ENCODE data around the gene MYO16. TPM values are rescaled to one million over a fixed set of nuclear protein-coding genes. Genes with fewer than 3 reads are reported as not detected.

Gene MYO16
- total RNA-seq, 1 donor from 2014 or later = not detected

DNA sequence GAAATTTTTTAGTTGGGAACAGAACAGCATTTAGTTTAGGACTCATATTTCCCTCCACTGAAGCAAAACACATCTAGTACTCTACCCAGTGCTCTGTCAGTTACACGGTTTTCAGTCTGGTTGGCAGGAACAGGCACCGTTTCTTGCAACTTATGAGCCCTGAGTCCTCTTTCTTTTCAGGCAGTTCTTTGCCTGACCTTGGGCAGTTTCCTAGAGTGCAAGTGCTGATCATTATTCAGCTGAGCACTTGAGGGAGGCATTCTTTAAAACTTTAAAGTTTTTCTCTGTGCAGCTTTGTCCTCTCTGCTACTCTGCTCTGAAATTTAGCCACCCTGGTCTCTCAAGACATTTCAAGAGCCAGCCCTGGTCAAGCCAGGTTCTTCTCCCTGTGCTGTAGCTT, 96.1 kb downstream of the MYO16 start:
- TF ChIP-seq, protein P1, sequence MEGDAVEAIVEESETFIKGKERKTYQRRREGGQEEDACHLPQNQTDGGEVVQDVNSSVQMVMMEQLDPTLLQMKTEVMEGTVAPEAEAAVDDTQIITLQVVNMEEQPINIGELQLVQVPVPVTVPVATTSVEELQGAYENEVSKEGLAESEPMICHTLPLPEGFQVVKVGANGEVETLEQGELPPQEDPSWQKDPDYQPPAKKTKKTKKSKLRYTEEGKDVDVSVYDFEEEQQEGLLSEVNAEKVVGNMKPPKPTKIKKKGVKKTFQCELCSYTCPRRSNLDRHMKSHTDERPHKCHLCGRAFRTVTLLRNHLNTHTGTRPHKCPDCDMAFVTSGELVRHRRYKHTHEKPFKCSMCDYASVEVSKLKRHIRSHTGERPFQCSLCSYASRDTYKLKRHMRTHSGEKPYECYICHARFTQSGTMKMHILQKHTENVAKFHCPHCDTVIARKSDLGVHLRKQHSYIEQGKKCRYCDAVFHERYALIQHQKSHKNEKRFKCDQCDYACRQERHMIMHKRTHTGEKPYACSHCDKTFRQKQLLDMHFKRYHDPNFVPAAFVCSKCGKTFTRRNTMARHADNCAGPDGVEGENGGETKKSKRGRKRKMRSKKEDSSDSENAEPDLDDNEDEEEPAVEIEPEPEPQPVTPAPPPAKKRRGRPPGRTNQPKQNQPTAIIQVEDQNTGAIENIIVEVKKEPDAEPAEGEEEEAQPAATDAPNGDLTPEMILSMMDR (IDR thresholded peaks at IDR 0.05; ENCODE audit: insufficient read depth, low read length, severe bottlenecking) = no peak
- Histone ChIP-seq H3K4me3 (ENCODE audit: low read depth, low read length) (no peak overlapping the region), H3K36me3 (ENCODE audit: control insufficient read depth, insufficient read depth, low read length) (no peaks in the 10 kb centered on the region), H3K27me3 (ENCODE audit: control insufficient read depth, insufficient read depth, low read length) (no peaks in the 10 kb centered on the region)
- FAIRE-seq (no peak), DNase-seq (ENCODE audit: low read depth) (no peak)

DNA sequence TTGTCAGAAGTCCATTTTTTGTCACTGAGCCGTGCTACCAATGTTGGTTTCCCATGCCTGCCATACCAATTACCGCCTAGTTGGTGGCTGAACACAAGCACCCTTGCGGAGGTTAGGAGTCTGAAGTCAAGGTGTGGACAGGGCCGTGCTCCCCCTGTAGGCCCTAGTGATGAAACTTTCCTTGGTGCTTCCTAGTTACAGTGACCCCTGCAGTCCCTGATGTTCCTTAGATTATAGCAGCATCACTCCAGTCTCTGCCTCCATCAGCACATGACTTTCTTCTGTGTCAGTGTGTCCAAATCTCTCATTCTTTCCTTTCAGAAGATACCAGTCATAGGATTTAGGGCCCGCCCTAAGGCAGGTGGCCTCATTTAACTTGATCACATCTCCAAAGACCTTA, 99.0 kb downstream of the MYO16 start:
- Histone ChIP-seq H3K4me3 (ENCODE audit: low read depth, low read length) (no peak overlapping the region), H3K27me3 (ENCODE audit: control insufficient read depth, insufficient read depth, low read length) (no peaks in the 10 kb centered on the region), H3K36me3 (ENCODE audit: control insufficient read depth, insufficient read depth, low read length) (no peaks in the 10 kb centered on the region)
- DNase-seq (ENCODE audit: low read depth) = no peak
- TF ChIP-seq, protein P1 (IDR thresholded peaks at IDR 0.05; ENCODE audit: insufficient read depth, low read length, severe bottlenecking) = no peak
- FAIRE-seq = no peak

DNA sequence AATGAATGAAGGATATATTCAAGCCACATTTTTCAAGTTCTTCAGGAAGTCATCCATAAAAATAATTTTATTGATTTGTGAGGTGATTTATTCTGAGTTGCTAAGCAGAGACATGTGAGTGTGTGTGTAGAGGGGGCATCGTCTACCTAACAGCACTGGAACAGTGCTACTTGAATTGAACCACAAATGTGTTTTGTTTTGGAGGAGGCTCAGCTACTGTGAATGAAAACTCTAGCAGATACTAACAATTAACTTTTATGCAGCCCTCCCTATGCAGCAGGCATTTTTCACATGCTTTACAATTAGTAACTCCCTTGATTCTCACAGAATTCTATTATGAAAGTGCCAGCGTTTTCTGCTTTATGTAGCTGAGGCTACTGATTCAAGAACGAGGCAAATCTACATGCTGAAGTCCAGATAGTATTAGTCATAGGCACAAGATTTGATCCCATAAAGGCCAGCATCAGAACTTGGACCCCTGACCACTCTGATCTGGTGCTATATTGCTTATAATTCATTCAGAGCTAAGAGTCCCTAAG, 103.7 kb downstream of the MYO16 start:
- no peak overlapping the region for H3K4me3 ChIP-seq (ENCODE audit: low read depth, low read length)
- no peaks in the 10 kb centered on the region for H3K27me3 ChIP-seq (ENCODE audit: control insufficient read depth, insufficient read depth, low read length)
- DNase-seq (ENCODE audit: low read depth) (no peak), FAIRE-seq (no peak)
- TF ChIP-seq, protein P1 (IDR thresholded peaks at IDR 0.05; ENCODE audit: insufficient read depth, low read length, severe bottlenecking) = no peak
- no peaks in the 10 kb centered on the region for H3K36me3 ChIP-seq (ENCODE audit: control insufficient read depth, insufficient read depth, low read length)

DNA sequence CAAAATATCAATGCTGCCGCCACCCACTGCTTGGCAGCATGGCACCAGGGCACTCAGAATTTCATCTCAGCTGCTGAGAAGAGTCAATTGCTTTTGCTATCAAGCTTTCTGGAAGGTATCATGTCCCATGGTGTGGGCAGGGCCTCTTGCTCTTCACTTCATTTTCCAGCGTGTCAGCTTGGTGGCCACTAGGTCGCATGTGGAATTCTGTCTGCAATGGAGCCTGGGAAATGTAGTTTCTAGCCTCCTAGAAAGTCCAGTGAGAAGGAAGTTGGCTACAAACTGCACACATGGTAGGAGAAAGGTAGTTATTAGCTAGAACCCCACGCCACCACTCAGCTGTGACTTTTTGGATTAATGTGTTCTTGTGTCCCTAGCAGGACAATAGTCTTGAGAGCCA, 105.3 kb downstream of the MYO16 start:
- H3K4me3 ChIP-seq (ENCODE audit: low read depth, low read length) = no peak overlapping the region
- H3K36me3 ChIP-seq (ENCODE audit: control insufficient read depth, insufficient read depth, low read length) = no peaks in the 10 kb centered on the region
- TF ChIP-seq, protein P1 (IDR thresholded peaks at IDR 0.05; ENCODE audit: insufficient read depth, low read length, severe bottlenecking) = no peak
- FAIRE-seq (no peak), DNase-seq (ENCODE audit: low read depth) (no peak)
- no peaks in the 10 kb centered on the region for H3K27me3 ChIP-seq (ENCODE audit: control insufficient read depth, insufficient read depth, low read length)

DNA sequence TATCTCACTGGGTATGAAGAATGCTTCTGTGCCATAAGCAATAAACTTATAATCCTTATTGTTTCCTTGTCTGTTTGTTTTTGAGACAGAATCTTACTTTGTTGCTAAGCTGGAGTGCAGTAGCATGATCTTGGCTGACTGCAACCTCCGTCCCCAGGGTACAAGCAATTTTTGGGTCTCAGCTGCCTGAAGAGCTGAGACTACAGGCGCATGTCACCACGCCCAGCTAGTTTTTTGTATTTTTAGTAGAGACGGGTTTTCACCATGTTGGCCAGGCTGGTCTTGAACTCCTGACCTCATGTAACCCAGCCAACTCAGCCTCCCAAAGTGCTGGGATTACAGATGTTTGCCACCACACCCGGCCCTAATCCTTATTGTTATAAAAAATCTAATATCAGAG, 112.5 kb downstream of the MYO16 start:
- no peak for FAIRE-seq
- H3K27me3 ChIP-seq (ENCODE audit: control insufficient read depth, insufficient read depth, low read length) = no peaks in the 10 kb centered on the region
- no peak for DNase-seq (ENCODE audit: low read depth)
- no peak overlapping the region for H3K4me3 ChIP-seq (ENCODE audit: low read depth, low read length)
- no peaks in the 10 kb centered on the region for H3K36me3 ChIP-seq (ENCODE audit: control insufficient read depth, insufficient read depth, low read length)
- TF ChIP-seq, protein P1 (IDR thresholded peaks at IDR 0.05; ENCODE audit: insufficient read depth, low read length, severe bottlenecking) = no peak
